GM08714 (cell line): ENCODE measurements around the gene LAMB3.

ENCODE experiments used
- H3K4me3 ChIP-seq: fragments of 200-500 bp; sonication (Bioruptor generic); 2 replicates; pipeline ENCODE4 v1.5.1; 2014; ENCODE audit warnings: mild to moderate bottlenecking, low read length, inconsistent platforms
- ZNF274 ChIP-seq: IDR thresholded peaks from 2 replicates; pipeline ENCODE4 v1.6.1; 2012; ENCODE audit warnings: mild to moderate bottlenecking, low read depth, low read length

The LAMB3 gene

GRCh38 chr1:209620487-209620884, 31.7 kb downstream of the LAMB3 start:
- TF ChIP-seq ZNF274: no peak
- H3K4me3 ChIP-seq: no peak overlapping the region

GRCh38 chr1:209619696-209620486, 32.3 kb downstream of the LAMB3 start:
- TF ChIP-seq ZNF274: no peak
- no peak overlapping the region for H3K4me3 ChIP-seq

GRCh38 chr1:209618756-209619420, 33.3 kb downstream of the LAMB3 start:
- no peak for TF ChIP-seq ZNF274
- H3K4me3 ChIP-seq: no peak overlapping the region

- no peak overlapping the region for H3K4me3 ChIP-seq
- no peak for TF ChIP-seq ZNF274
Measured at GRCh38 chr1:209618291-209618690, 33.9 kb downstream of the LAMB3 start.

- no peak for TF ChIP-seq ZNF274
- H3K4me3 ChIP-seq: no peak overlapping the region
Measured at GRCh38 chr1:209617755-209618154, 34.5 kb downstream of the LAMB3 start.

GRCh38 chr1:209617047-209617673, 35.1 kb downstream of the LAMB3 start:
- H3K4me3 ChIP-seq: no peak overlapping the region

GRCh38 chr1:209616366-209617046, 35.7 kb downstream of the LAMB3 start:
- TF ChIP-seq ZNF274: no peak
- no peak overlapping the region for H3K4me3 ChIP-seq

More at GRCh38 chr1:209617047-209617673, 35.1 kb downstream of the LAMB3 start:
- no peak for TF ChIP-seq ZNF274

- H3K4me3 ChIP-seq: no peak overlapping the region
- TF ChIP-seq ZNF274: no peak
Measured at GRCh38 chr1:209614906-209615305, 37.3 kb downstream of the LAMB3 start.

- no peak for TF ChIP-seq ZNF274
- H3K4me3 ChIP-seq: no peak overlapping the region
Measured at GRCh38 chr1:209614151-209614420, 38.1 kb downstream of the LAMB3 start.

- no peak overlapping the region for H3K4me3 ChIP-seq
- TF ChIP-seq ZNF274: no peak
Measured at GRCh38 chr1:209613400-209614150, 38.6 kb downstream of the LAMB3 start.

- H3K4me3 ChIP-seq: no peak overlapping the region
- no peak for TF ChIP-seq ZNF274
Measured at GRCh38 chr1:209612646-209613399, 39.4 kb downstream of the LAMB3 start.

- no peak overlapping the region for H3K4me3 ChIP-seq
- TF ChIP-seq ZNF274: no peak
Measured at GRCh38 chr1:209611771-209612570, 40.3 kb downstream of the LAMB3 start.

GRCh38 chr1:209610631-209610905, 41.7 kb downstream of the LAMB3 start:
- no peak for TF ChIP-seq ZNF274
- H3K4me3 ChIP-seq: no peak overlapping the region
